MM.1S (cell line): Measurements from ENCODE around the gene MFAP3L.

Experiments
- DNase-seq: peaks from one replicate; pipeline ENCODE4 v3.0.0-alpha.2; 2015
- H2AFZ ChIP-seq: fragments of 300-600 bp; sonication (generic); 2 replicates; pipeline ENCODE4 v1.6.0; 2016; ENCODE audit warnings: antibody characterized with exemption, low read length
- H3F3A ChIP-seq: fragments of 300-600 bp; sonication (generic); 2 replicates; pipeline ENCODE4 v1.6.1; 2016; ENCODE audit warnings: mild to moderate bottlenecking, antibody characterized with exemption, low read length, moderate library complexity, mixed read lengths; ENCODE audit not compliant: insufficient read depth
- H3K27ac ChIP-seq: fragments of 300-600 bp; sonication (generic); 2 replicates; pipeline ENCODE4 v1.5.1; 2016; ENCODE audit warnings: mild to moderate bottlenecking, low read length
- H3K27me3 ChIP-seq: fragments of 300-600 bp; sonication (generic); replicated peaks from 2 replicates; pipeline ENCODE4 v1.6.0; 2016; ENCODE audit warnings: low read length; ENCODE audit not compliant: insufficient read depth
- H3K36me3 ChIP-seq: fragments of 300-600 bp; sonication (generic); replicated peaks from 2 replicates; pipeline ENCODE4 v1.6.1; 2016; ENCODE audit warnings: mild to moderate bottlenecking, low read length, mixed read lengths; ENCODE audit not compliant: insufficient read depth
- H3K4me1 ChIP-seq: fragments of 300-600 bp; sonication (generic); 2 replicates; pipeline ENCODE4 v1.6.1; 2016; ENCODE audit warnings: low read length, mixed read lengths
- H3K4me2 ChIP-seq: fragments of 300-600 bp; sonication (generic); 2 replicates; pipeline ENCODE4 v1.6.0; 2016; ENCODE audit warnings: low read depth, low read length
- H3K4me3 ChIP-seq: fragments of 300-600 bp; sonication (generic); 2 replicates; pipeline ENCODE4 v1.5.1; 2016; ENCODE audit warnings: low read length, mixed read lengths
- H3K79me2 ChIP-seq: fragments of 300-600 bp; sonication (generic); 2 replicates; pipeline ENCODE4 v1.6.1; 2016; ENCODE audit warnings: mixed run types, low read length, mixed read lengths
- H3K9ac ChIP-seq: fragments of 300-600 bp; sonication (generic); 2 replicates; pipeline ENCODE4 v1.6.1; 2016; ENCODE audit warnings: low read length, mixed read lengths
- H3K9me2 ChIP-seq: fragments of 300-600 bp; sonication (generic); replicated peaks from 2 replicates; pipeline ENCODE4 v1.6.1; 2016; ENCODE audit warnings: mild to moderate bottlenecking, low read length, mixed read lengths; ENCODE audit not compliant: insufficient read depth
- H3K9me3 ChIP-seq: fragments of 300-600 bp; sonication (generic); replicated peaks from 2 replicates; pipeline ENCODE4 v1.6.1; 2016; ENCODE audit warnings: mild to moderate bottlenecking, low read length, mixed read lengths; ENCODE audit not compliant: insufficient read depth
- H4K20me1 ChIP-seq: fragments of 300-600 bp; sonication (generic); 2 replicates; pipeline ENCODE4 v1.6.1; 2016; ENCODE audit warnings: mild to moderate bottlenecking, low read length, moderate library complexity, mixed read lengths; ENCODE audit not compliant: insufficient read depth
- EZH2 ChIP-seq: fragments of 300-600 bp; sonication (generic); optimal IDR thresholded peaks from 2 replicates; pipeline ENCODE3; 2017; ENCODE audit warnings: low read depth, mild to moderate bottlenecking, antibody characterized with exemption, low read length, mixed read lengths
- EZH2phosphoT487 ChIP-seq: fragments of 300-600 bp; sonication (generic); IDR thresholded peaks from 2 replicates; pipeline ENCODE4 v1.6.1; 2018; ENCODE audit warnings: antibody characterized with exemption, low read length
- TF ChIP-seq, protein P1 (sequence below): fragments of 300-600 bp; sonication (generic); IDR thresholded peaks from 2 replicates; pipeline ENCODE4 v1.5.1; 2016; ENCODE audit warnings: antibody characterized with exemption, low read length, mixed read lengths

MFAP3L gene

DNA sequence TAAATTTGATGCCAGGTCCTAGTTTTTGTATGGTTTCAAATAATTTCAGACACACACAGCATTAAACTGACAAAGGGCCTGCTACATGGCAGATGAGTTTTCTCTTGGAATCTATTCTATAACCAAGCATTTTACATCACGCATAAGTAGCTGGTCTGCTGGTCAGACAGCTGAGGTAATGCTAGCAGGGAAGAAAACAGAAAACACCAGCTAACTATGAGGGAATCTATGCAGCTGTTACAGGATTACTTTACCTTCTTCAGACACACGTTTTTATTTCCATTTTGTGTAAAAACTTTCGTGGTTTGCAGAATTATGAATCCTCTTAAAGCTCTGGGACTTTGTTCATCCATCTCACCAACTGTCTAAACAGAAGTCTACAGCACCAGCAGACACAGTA, 42.0 kb downstream of the MFAP3L start:
- no peaks in the 10 kb centered on the region for H4K20me1 ChIP-seq
- TF ChIP-seq, protein P1, sequence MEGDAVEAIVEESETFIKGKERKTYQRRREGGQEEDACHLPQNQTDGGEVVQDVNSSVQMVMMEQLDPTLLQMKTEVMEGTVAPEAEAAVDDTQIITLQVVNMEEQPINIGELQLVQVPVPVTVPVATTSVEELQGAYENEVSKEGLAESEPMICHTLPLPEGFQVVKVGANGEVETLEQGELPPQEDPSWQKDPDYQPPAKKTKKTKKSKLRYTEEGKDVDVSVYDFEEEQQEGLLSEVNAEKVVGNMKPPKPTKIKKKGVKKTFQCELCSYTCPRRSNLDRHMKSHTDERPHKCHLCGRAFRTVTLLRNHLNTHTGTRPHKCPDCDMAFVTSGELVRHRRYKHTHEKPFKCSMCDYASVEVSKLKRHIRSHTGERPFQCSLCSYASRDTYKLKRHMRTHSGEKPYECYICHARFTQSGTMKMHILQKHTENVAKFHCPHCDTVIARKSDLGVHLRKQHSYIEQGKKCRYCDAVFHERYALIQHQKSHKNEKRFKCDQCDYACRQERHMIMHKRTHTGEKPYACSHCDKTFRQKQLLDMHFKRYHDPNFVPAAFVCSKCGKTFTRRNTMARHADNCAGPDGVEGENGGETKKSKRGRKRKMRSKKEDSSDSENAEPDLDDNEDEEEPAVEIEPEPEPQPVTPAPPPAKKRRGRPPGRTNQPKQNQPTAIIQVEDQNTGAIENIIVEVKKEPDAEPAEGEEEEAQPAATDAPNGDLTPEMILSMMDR = no peak
- TF ChIP-seq EZH2 (no peak), EZH2phosphoT487 (no peak)
- H3K9me3 ChIP-seq = no peaks in the 10 kb centered on the region
- H2AFZ ChIP-seq = no peak overlapping the region
- H3K4me2 ChIP-seq = no peak overlapping the region
- H3K4me1 ChIP-seq = peaks cover 34% of the 10 kb centered on the region
- H3K27ac ChIP-seq = no peak overlapping the region
- H3K4me3 ChIP-seq = no peak overlapping the region
- no peaks in the 10 kb centered on the region for H3F3A ChIP-seq
- H3K27me3 ChIP-seq = no peaks in the 10 kb centered on the region
- H3K9me2 ChIP-seq = no peaks in the 10 kb centered on the region
- no peak for DNase-seq
- H3K36me3 ChIP-seq = no peaks in the 10 kb centered on the region
- no peak overlapping the region for H3K9ac ChIP-seq
- no peaks in the 10 kb centered on the region for H3K79me2 ChIP-seq

DNA sequence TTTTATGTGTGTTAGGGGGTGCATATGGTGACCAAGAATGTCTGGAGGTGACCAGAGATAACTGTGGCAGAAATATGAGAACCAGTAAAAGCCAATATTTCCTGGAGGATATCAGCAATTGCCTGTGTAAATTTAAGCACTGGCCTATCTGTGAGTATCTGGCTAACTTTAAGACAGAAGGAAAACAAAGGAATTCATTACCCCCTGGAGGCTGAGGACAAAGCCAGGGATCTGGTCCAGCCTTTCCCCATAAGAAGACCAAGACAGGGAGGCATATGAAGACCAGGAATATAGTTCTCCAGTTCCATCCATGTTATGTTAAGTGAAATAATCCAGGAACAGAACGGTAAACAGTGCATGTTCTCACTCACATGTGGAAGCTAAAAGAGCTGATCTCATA, 49.2 kb downstream of the MFAP3L start:
- Histone ChIP-seq H3K4me3 (no peak overlapping the region), H3K36me3 (no peaks in the 10 kb centered on the region), H4K20me1 (no peaks in the 10 kb centered on the region), H3K27ac (no peak overlapping the region), H2AFZ (no peak overlapping the region), H3K9ac (no peak overlapping the region), H3K4me2 (no peak overlapping the region), H3F3A (no peaks in the 10 kb centered on the region), H3K9me2 (no peaks in the 10 kb centered on the region), H3K27me3 (no peaks in the 10 kb centered on the region), H3K79me2 (no peaks in the 10 kb centered on the region), H3K4me1 (peaks cover 10% of the 10 kb centered on the region; the same call in 1 of the 2 replicates), H3K9me3 (no peaks in the 10 kb centered on the region)
- TF ChIP-seq EZH2 (no peak), EZH2phosphoT487 (no peak)
- TF ChIP-seq, protein P1 = no peak
- DNase-seq = no peak

DNA sequence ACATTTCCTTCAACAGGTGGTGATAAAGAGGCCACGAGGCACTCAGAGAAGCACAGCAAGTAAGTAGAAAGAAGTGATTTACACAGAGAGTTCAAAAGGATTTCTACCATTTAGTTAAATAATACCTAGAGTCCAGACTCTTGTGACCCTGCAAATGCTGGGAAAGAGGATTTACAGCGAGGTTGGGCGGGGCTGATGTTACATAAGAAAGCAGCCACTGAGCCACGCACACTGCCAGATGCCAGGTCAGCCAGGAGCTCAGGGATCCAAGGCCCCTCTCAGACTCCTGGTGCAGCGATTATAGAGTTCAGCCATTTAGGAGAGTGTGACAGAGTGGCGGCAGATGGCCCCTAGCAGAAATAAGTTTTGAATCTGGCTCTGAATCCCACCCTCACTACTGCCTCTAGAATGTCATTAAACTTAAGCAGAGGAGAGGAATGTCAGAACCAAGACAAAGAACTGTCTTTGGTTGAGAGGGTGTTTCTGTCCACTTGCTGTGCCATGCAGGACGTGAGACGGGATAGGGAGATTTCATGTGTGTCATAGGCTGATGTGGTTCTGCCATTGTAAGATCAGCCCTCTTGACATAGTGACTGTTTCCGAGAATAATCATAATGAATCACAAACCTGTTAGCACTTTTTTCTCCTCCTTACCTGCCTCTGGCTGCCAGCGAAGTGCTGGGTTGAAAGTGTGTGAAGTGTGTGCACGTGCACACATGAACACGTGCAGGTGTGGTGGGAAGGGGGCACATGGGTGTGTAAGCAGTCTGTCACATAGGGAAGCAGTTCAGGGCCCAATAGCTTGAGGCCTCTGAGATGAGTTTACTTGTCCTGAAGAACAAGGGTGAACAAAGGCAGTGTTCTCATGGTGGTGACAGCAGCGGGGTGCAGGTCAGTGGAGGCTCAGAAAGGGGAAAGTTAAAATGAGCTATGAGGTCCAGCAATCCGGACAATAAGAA, 50.1 kb downstream of the MFAP3L start:
- no peaks in the 10 kb centered on the region for H3F3A ChIP-seq
- no peaks in the 10 kb centered on the region for H3K36me3 ChIP-seq
- H4K20me1 ChIP-seq = no peaks in the 10 kb centered on the region
- no peak overlapping the region for H3K4me2 ChIP-seq
- peaks cover 10% of the 10 kb centered on the region; the same call in 1 of the 2 replicates for H3K4me1 ChIP-seq
- H3K27ac ChIP-seq = no peak overlapping the region
- no peak overlapping the region for H2AFZ ChIP-seq
- no peak overlapping the region for H3K9ac ChIP-seq
- TF ChIP-seq, protein P1 = no peak
- TF ChIP-seq EZH2 (no peak), EZH2phosphoT487 (no peak)
- no peaks in the 10 kb centered on the region for H3K9me3 ChIP-seq
- H3K79me2 ChIP-seq = no peaks in the 10 kb centered on the region
- no peaks in the 10 kb centered on the region for H3K9me2 ChIP-seq
- H3K4me3 ChIP-seq = no peak overlapping the region
- no peak for DNase-seq
- no peaks in the 10 kb centered on the region for H3K27me3 ChIP-seq
